Activated naive CD4-positive, alpha-beta T cell treated with anti-CD3 and anti-CD28 coated beads, Interleukin-2, amount 50 U/mL, for 72 hours (primary cell): ENCODE results near the gene C20orf202. TPM values are rescaled to one million over a fixed set of nuclear protein-coding genes. Genes with fewer than 3 reads are reported as not detected.

Experiments
- ATAC-seq, 2 donors: fragments of 150-1000 bp; cut with Tn5 transposase; 2 replicates each; pipeline ENCODE4 v1.10.0; 2021; ENCODE audit warnings: mild to moderate bottlenecking in 2 of 2, moderate library complexity in 2 of 2
- DNase-seq, 2 donors: peaks; one replicate each; pipeline ENCODE4 v3.0.0; 2021 to 2022; ENCODE audit warnings: low spot score in 2 of 2
- H3K27ac Mint-ChIP-seq, 2 donors: one replicate each; pipeline ENCODE4 v1.8.0; 2022; ENCODE audit warnings: mild to moderate bottlenecking in 2 of 2, mixed read lengths in 2 of 2
- H3K36me3 Mint-ChIP-seq, 2 donors: one replicate each; pipeline ENCODE4 v1.8.0; 2022; ENCODE audit warnings: mixed read lengths in 2 of 2
- H3K9me3 Mint-ChIP-seq, 2 donors: one replicate each; pipeline ENCODE4 v1.8.0; 2022; ENCODE audit warnings: mixed read lengths in 2 of 2
- total RNA-seq, 2 donors: library from RNA; stranded (reverse); gene quantifications; one replicate each; pipeline ENCODE4 v1.2.3, GENCODE V29; 2022

C20orf202 gene
- under 1 TPM; 0.19 to 0.55 TPM for total RNA-seq

DNA sequence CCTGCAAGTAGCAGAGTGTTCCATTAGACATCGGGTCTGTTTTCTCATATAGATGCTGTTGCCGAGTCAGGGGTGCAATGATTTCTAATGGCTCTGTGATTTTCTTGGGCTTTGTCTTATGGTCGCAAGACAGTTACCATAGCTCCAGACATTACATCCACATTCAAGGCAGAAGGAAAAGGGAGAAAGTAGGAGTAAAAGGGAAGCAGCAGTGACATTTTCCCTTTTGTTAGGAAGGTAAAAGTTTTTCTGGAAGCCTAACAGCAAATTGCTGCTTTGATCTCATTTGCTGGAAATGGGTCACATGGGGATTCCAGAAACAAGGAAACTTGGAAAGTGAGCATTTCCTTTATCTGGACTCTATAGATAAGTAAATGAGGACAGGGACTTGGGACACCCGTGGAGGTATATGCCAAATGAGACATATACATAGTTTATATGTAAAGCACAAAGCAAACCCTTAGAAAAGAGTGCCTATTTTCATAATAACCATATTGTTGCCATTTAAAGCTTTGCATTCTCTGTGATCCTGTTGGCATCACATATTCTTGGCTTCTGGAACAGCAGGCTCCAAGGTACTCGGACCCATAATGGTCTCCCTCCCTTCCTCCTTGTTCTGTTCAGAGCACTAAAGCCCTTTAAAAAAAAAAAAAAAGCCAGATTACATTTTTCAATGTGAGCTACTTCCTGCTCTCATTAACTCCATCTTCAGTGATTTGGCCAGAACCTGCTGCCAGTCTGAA is at the start of gene C20orf202:
TSS of gene C20orf202 (plus strand) at position 693 of the 743 bp plus-strand sequence. CDS start 132 bp downstream, outside the sequence.
- no peak within 1 kb of the TSS for H3K27ac Mint-ChIP-seq
- DNase-seq = no peak
- H3K9me3 Mint-ChIP-seq = no peaks in the 10 kb centered on the region
- no peaks in the 10 kb centered on the region for H3K36me3 Mint-ChIP-seq
- no peak for ATAC-seq

DNA sequence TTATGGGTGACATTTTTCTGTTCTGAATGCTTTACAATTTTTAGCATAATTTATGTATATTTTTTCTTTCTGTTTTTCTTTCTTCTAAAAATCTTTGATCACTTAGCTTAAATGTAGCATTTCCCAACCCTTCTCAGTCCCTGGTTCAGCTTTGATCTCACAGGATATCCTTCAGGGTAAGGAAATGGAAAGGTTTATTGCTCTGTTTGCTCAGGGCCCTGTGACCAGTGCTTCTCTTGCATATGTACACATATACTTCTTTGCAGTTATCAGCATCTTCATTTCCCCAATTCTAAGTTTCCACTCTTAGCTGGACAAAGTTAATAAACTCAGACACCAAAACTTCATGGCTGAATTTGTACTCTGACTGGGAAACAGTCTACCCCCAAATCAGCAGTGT is 49.0 kb upstream of the C20orf202 start:
- H3K36me3 Mint-ChIP-seq = peaks cover 33 to 54% of the 10 kb centered on the region in 2 donors
- no peak for DNase-seq

DNA sequence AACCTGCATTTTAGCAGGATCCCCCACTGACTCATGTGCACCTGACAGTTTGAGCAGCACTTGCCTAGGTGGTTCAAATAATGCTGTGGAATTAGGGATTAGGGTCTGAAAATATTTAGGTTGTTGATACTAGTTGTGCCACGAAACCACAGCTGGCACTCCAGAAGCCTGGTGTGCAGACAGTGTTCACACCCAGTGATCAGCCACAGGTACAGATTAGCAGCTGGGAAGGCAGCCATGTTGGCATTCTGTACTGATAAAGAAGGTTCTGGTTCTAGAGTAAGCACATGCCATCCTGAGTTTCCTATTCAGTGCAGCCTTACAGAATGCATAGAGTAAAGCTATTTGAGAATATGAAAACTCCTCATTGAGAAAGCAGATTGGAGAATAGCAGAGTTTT is 48.6 kb upstream of the C20orf202 start:
- peaks cover 0 to 4% of the 10 kb centered on the region in 2 donors for H3K9me3 Mint-ChIP-seq
- ATAC-seq (no peak), DNase-seq (no peak)
- no peak overlapping the region for H3K27ac Mint-ChIP-seq
- H3K36me3 Mint-ChIP-seq = peaks cover 33 to 54% of the 10 kb centered on the region in 2 donors

More for the DNA sequence above, 49.0 kb upstream of the C20orf202 start:
- Mint-ChIP-seq H3K27ac (no peak overlapping the region), H3K9me3 (peaks cover 0 to 4% of the 10 kb centered on the region in 2 donors)
- ATAC-seq = no peak

DNA sequence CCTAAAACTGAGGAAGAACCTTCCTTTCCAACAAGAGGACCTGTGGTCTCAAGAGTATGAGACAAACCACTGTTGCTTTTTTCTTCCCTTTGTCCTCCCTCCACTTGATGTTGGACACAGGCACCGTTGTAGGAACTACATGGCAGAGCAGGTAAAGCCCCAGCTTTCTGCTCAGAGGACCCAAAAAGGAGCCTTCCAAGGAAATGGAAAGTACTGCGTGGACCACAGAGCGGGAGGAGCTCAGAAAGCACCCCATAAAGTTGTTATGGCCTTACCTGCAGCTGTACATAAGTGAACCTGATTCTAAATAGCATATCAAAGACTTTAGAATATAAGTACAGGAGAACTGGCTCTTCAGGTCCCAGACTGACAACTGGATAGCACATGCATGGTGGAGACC is 47.9 kb upstream of the C20orf202 start:
- DNase-seq = no peak
- Mint-ChIP-seq H3K27ac (no peak overlapping the region), H3K9me3 (peaks cover 0 to 4% of the 10 kb centered on the region in 2 donors), H3K36me3 (peaks cover 33 to 54% of the 10 kb centered on the region in 2 donors)
- no peak for ATAC-seq

DNA sequence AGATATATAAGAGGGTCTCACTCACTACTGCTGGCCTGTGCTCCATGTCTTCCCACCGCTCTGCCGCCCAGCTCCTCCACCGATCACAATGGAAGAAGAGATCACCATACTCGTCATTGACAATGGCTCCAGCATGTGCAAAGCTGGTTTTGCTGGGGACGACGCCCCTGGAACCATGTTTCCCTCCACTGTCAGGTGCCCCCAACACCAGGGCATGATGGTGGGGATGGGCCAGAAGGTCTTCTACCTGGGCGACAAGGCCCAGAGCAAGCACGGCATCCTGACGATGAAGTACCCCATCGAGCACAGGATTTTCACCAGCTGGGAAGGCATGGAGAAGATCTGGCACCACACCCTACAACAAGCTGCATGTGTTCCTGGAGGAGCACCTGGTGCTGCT is 42.8 kb upstream of the C20orf202 start:
- DNase-seq = no peak
- no peak for ATAC-seq
- Mint-ChIP-seq H3K36me3 (peaks cover 12 to 19% of the 10 kb centered on the region in 2 donors), H3K27ac (no peak overlapping the region), H3K9me3 (no peaks in the 10 kb centered on the region)

DNA sequence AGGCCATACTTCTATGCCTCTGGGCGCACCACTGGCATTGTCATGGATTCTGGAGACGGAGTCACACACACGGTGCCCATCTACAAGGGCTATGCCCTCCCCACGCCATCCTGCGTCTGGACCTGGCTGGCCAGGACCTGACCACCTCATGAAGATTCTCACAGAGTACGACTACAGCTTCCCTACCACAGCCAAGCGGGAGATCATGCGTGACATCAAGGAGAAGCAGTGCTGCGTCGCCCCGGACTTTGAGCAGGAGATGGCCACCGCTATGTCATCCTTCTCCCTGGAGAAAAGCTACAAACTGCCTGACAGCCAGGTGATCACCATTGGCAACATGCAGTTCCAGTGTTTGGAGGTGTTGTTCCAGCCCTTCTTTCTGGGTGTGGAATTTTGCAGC is 42.3 kb upstream of the C20orf202 start:
- DNase-seq (no peak), ATAC-seq (no peak)
- Mint-ChIP-seq H3K9me3 (no peaks in the 10 kb centered on the region), H3K27ac (peak overlapping the region in 1 of 2 donors; percentile 47), H3K36me3 (peaks cover 15 to 16% of the 10 kb centered on the region in 2 donors)

DNA sequence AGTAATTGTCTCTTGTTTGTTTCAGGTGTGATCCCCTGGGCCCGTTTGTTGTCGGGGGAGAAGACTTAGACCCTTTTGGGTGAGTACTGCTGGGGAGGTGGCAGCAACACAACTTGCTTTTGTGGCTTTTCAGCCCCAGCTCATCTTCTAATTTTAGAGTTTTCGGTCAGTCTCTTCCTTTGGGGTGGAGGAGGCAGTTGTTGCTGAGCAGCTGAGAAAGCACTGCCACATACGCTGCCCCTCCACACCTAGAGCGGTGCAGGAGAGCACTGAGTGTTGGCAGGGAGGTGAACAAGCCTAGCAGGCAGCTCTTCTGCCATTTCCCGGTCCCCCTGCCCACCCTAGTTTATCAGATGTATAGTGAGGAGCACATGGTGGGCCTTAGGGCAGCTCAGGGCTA is 40.1 kb upstream of the C20orf202 start:
- DNase-seq = no peak
- no peak for ATAC-seq
- peaks cover 12 to 30% of the 10 kb centered on the region in 2 donors for H3K36me3 Mint-ChIP-seq
- no peaks in the 10 kb centered on the region for H3K9me3 Mint-ChIP-seq
- peak overlapping the region in 1 of 2 donors; percentile 86 for H3K27ac Mint-ChIP-seq

DNA sequence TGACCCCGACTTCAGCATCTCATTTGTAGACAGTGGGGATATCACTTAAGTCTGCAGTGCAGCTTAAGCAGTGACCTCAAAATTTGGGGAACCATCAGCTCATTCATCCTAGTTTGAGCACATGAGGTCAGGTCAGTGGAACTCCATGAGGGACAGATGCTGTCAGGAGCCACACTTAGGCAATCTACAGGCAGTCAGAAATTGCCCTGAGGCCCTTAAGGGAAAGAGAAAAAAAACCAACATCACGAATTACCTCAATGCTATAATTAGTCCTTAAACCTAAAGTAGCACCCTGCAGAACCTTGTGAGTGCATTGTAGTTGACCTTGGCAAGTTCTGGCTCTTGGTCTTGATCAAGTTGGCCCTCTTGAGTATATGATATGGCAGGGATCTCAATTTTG is 39.6 kb upstream of the C20orf202 start:
- H3K27ac Mint-ChIP-seq = no peak overlapping the region
- peaks cover 12 to 36% of the 10 kb centered on the region in 2 donors for H3K36me3 Mint-ChIP-seq
- H3K9me3 Mint-ChIP-seq = no peaks in the 10 kb centered on the region
- DNase-seq = no peak
- no peak for ATAC-seq

DNA sequence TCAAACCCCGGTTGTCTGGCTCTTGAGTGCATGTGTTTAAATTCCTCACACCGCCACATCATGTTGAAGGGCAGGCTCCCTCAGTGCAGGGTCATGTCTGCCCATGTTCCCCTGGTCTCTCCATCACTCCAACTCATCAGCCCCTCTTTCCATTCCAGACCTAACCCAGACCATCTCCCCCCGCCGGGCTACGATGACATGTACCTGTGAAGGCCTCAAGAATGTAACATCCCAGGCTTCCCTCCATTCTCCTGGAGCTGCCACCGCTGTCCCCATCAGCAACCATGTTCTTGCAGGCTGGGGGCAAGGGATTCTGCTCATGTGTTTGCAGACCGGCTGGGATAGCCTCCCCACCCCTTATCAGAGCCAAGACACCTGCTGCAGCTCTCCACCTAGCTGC is 38.4 kb upstream of the C20orf202 start:
- Mint-ChIP-seq H3K27ac (peak overlapping the region; percentile 62 to 68), H3K36me3 (peaks cover 16 to 43% of the 10 kb centered on the region in 2 donors), H3K9me3 (no peaks in the 10 kb centered on the region)
- no peak for DNase-seq
- no peak for ATAC-seq

DNA sequence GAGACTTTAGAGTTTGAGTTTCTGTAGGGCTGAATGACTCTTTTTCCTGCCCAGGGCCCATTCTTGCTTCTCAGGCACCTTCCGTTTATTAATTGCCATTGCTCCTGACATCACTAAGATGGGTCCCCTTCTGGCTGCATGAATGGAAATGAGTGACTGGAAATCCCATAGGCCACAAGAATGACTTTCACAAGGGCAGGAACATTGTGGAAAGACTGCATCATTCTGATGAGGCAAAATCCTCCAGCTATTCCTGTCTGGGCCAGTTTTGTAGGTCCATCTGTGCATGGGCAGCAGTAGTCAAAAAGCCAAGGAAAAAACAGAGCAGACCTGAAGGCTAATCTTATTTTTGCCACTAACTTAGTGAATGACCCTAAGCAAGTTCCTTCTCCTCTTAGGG is 37.7 kb upstream of the C20orf202 start:
- H3K36me3 Mint-ChIP-seq = peaks cover 20 to 50% of the 10 kb centered on the region in 2 donors
- no peaks in the 10 kb centered on the region for H3K9me3 Mint-ChIP-seq
- no peak for ATAC-seq
- peak overlapping the region in 1 of 2 donors; percentile 68 for H3K27ac Mint-ChIP-seq
- DNase-seq = no peak

DNA sequence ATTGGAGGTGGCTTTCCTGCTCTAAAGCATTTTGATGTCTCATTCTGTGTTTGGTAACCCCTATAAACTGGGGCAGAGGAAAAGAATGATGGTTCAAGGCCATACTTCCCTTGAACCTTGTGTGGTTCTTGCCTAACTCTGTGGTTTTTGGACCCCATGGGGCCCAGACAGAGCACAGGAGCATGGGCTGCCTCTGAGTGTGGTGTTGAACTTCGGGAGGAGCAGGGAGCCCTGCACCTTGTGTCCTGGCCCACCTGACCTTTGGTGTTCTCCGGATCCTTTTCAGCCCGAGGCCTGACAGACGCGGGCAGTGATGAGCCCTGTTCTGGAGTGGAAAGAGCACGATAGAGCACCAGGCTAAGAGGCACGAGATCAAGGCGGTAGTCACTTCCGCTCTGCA is 37.3 kb upstream of the C20orf202 start:
- peaks cover 20 to 46% of the 10 kb centered on the region in 2 donors for H3K36me3 Mint-ChIP-seq
- H3K9me3 Mint-ChIP-seq = no peaks in the 10 kb centered on the region
- ATAC-seq = no peak
- peak overlapping the region in 1 of 2 donors; percentile 68 for H3K27ac Mint-ChIP-seq
- no peak for DNase-seq

DNA sequence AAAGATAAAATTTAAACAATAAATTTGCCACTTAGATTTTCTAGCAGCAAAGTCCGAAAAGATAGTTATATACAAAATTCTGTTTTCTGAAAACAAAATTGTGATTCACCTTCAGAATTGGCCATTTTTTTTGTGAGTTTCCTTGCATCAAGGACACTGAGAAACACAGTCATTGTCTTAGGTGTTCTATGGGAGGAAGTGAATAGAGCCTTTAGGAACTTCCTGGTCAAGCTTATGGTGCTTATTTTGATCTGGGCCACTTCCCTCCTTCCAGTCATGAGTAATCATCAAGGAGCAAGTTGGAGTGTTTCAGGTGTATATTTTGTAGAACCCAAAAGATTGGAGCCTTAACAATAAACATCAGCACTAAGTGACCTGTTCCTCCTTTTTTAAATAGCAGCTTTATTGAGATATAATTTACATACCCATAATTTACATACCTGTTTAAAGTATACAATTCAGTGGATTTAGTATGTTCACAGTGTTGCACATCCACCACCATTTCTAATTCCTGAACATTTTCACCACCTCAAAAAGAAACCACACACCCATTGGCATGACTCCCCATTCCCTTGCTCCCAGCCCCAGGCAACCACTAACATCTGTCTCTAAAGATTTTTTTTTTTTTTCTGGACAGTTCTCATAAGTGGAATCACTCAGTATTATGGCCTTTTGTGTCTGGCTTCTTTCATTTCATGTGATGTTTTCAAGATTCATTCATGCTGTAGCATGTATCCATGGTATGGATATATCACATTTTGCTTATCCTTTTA is 36.1 kb upstream of the C20orf202 start:
- H3K27ac Mint-ChIP-seq = no peak overlapping the region
- H3K9me3 Mint-ChIP-seq = no peaks in the 10 kb centered on the region
- no peak for DNase-seq
- ATAC-seq = no peak
- H3K36me3 Mint-ChIP-seq = peaks cover 20 to 46% of the 10 kb centered on the region in 2 donors

DNA sequence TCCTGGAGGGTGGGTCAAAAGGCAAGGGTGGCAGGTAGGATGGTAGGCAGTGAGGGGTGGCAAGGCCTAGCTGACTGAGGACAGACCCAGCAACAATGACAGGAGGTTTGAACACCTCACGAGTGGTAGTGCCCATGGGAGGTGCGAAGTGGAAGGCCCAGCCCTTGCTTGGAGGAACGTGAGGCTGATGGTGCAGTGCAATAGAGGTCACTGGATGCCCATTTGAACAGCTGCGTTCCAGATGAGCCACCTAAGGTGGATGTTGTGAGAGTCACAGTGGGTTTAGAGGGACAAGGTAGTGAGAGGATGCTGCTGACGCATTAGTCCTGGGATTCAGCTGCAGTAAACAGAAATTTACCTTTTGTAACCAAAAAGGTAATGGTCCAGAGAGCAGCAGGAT is 34.0 kb upstream of the C20orf202 start:
- Mint-ChIP-seq H3K36me3 (peaks cover 20 to 46% of the 10 kb centered on the region in 2 donors), H3K9me3 (no peaks in the 10 kb centered on the region), H3K27ac (no peak overlapping the region)
- no peak for ATAC-seq
- DNase-seq = no peak

DNA sequence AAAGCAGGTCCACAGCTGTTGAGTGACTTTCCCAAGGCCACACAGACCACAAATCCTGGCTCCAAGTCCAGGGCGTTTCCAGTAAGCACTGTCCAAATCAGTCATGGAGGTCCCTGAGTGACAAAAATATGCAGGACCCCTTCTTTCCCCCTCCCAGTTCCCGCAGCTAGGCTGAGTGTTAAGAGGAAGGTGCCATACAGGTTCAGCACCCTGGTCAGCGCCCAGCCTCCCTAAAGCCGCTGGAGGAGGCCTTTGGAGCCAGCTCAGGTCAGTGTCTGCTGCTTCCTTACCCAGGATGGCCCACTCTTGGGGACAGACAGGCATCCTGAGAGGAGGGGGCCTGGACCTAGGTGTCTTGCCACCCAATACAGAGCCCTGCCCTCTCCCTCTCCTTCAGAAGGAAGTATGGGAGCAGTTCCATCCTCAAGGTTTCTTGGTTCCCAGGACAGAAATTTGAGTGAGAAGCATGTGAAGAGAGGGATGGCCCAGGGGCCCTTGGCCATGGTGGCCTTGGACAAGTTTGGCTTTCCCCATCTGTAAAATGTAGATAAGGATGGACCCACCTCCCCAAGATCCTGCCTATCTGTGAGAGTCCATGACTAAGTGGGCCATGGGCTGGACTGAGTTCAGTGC is 31.7 kb upstream of the C20orf202 start:
- ATAC-seq (no peak), DNase-seq (peak in 1 of 2 donors; percentile 26)
- Mint-ChIP-seq H3K9me3 (no peaks in the 10 kb centered on the region), H3K36me3 (peaks cover 9 to 28% of the 10 kb centered on the region in 2 donors), H3K27ac (no peak overlapping the region)

DNA sequence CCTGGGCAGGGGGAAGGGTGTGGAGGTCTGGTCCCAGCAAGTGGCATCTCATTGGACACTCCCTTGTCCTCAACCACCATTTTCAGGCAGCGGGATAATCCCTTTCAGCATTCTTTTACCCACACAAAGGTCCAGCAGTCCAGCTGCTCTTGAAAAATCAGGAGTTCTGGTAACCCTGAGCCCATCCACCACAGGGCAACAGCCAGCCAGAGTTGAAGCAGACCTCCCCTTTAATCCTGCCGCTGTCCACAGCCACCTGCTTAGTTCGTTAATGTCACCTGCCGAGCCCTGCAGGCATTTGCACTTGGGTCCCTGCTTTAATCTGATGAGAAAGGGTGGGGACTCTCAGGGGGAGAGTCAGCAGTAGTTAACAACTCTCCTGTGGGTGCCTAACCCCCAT is 29.6 kb upstream of the C20orf202 start:
- H3K36me3 Mint-ChIP-seq = peaks cover 9 to 14% of the 10 kb centered on the region in 2 donors
- DNase-seq (no peak), ATAC-seq (no peak)

DNA sequence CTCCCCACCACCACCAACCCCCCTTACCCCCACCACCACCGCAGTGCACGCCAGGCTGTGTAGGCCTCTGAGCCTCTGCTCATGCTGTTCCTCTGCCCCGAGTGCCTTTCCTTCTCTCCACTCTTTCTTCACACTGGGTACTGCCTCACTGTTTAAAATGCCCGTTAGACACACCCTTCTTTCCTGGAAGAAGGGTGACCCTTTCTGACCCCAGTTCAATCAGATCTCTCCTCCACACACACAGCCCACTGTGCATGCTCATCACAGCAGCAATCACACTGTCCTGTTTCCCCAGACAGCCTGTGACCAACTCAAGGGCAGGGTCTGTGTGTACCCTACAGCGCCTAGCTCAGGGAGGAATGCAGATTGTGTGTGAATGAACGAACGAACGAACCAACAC is 28.5 kb upstream of the C20orf202 start:
- DNase-seq = no peak
- no peak for ATAC-seq
- H3K27ac Mint-ChIP-seq = no peak overlapping the region
- peaks cover 6 to 7% of the 10 kb centered on the region in 2 donors for H3K36me3 Mint-ChIP-seq
- no peaks in the 10 kb centered on the region for H3K9me3 Mint-ChIP-seq

More for the DNA sequence above, 29.6 kb upstream of the C20orf202 start:
- Mint-ChIP-seq H3K9me3 (no peaks in the 10 kb centered on the region), H3K27ac (peak overlapping the region in 1 of 2 donors; percentile 60)

DNA sequence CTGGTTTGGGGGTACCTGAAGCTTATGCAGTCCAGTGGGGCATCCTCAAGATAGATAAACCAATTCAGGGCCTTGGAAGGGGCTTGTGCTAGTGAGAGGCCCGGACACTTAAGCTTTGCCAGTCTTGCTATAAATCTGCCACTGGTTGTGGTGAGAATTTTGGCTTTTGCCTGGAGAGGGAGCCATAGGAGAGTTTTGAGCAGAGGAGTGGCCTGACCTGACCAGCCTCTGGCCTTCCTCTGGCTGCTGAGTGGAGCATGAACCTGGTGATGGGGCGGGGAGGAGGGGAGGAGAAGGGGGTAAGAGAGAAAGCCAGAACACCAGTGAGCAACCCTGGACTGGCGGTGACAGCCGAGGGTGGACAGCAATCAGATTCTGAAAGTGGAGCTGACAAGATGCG is 25.6 kb upstream of the C20orf202 start:
- no peak for ATAC-seq
- Mint-ChIP-seq H3K9me3 (no peaks in the 10 kb centered on the region), H3K36me3 (no peaks in the 10 kb centered on the region), H3K27ac (no peak overlapping the region)
- no peak for DNase-seq
